ENCODE measurements around the gene SLC44A4.
"Not testable (repeated sequence)": the region's sequence is repeated elsewhere in the genome, so short reads cannot be mapped to it uniquely, and the experiment has no call there.

Gene SLC44A4

DNA sequence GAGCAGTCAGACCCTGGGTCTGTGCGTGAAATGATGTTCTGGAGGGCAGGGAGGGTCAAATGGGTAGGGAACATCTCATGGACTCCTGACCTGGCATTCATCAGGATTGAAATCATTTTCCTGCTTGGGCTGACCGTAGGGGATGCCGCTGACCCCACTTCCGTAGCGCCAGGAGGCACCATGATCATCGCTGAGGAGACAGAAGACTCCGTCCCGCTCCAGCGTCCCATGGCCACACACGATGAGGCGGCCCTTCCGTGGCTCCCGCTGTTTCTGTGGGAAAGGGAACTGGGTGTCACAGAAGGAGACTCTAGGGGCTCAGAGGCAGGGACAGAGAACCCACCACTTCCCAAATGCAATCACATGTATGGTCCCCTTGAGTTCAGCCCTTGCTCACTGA, 18.4 kb downstream of the SLC44A4 start:
- no peak overlapping the region for H3K4me2 ChIP-seq (ENCODE audit: low read length)
- H3K4me3 ChIP-seq (ENCODE audit: low read depth, low read length, poor library complexity, severe bottlenecking): no peak overlapping the region
- no peaks in the 10 kb centered on the region for H4K20me1 ChIP-seq (ENCODE audit: insufficient read depth, low read length)
- no peaks in the 10 kb centered on the region for H3F3A ChIP-seq (ENCODE audit: insufficient read depth, low read length)
- TF ChIP-seq, protein P1, sequence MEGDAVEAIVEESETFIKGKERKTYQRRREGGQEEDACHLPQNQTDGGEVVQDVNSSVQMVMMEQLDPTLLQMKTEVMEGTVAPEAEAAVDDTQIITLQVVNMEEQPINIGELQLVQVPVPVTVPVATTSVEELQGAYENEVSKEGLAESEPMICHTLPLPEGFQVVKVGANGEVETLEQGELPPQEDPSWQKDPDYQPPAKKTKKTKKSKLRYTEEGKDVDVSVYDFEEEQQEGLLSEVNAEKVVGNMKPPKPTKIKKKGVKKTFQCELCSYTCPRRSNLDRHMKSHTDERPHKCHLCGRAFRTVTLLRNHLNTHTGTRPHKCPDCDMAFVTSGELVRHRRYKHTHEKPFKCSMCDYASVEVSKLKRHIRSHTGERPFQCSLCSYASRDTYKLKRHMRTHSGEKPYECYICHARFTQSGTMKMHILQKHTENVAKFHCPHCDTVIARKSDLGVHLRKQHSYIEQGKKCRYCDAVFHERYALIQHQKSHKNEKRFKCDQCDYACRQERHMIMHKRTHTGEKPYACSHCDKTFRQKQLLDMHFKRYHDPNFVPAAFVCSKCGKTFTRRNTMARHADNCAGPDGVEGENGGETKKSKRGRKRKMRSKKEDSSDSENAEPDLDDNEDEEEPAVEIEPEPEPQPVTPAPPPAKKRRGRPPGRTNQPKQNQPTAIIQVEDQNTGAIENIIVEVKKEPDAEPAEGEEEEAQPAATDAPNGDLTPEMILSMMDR (IDR thresholded peaks at IDR 0.05; ENCODE audit: low read length): no peak
- no peak for TF ChIP-seq EZH2 (IDR thresholded peaks at IDR 0.05; ENCODE audit: borderline replicate concordance, low read length)
- no peaks in the 10 kb centered on the region for H3K27me3 ChIP-seq (ENCODE audit: insufficient read depth, low read length)
- no peak overlapping the region for H2AFZ ChIP-seq (ENCODE audit: low read length)
- peaks cover 26% of the 10 kb centered on the region for H3K4me1 ChIP-seq (ENCODE audit: insufficient read depth, low read length, severe bottlenecking)
- H3K9ac ChIP-seq (ENCODE audit: low read length): no peak overlapping the region
- no peaks in the 10 kb centered on the region for H3K9me3 ChIP-seq (ENCODE audit: low read length)
- no peak overlapping the region for H3K27ac ChIP-seq (ENCODE audit: low read depth, low read length, poor library complexity, severe bottlenecking)
- no peaks in the 10 kb centered on the region for H3K79me2 ChIP-seq (ENCODE audit: insufficient read depth, low read length)
- H3K9me2 ChIP-seq (ENCODE audit: low read depth, low read length): no peaks in the 10 kb centered on the region
- H3K36me3 ChIP-seq (ENCODE audit: insufficient read depth, low read length): peaks cover 31% of the 10 kb centered on the region

DNA sequence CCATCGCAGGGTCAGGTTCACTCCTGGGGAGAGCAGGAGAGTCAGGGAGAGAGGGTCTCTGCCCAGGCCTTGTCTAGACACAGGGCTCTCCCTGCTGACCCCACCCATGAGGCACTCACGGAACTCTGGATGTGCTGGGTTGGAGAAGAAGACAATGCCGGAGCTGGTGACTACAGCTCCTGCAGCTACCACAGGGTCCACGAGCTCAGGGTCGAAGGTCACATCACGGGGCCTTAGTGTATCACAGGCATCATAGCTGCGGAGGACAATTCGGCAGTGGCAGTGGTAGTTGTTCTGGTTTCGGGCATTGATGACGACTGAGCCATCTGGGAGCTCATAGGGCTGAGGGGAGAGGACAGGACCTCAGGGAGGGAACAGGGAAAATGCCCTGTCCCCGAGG, 18.9 kb downstream of the SLC44A4 start:
- Histone ChIP-seq H3K9me2 (ENCODE audit: low read depth, low read length) (no peaks in the 10 kb centered on the region), H2AFZ (ENCODE audit: low read length) (no peak overlapping the region), H3K4me3 (ENCODE audit: low read depth, low read length, poor library complexity, severe bottlenecking) (no peak overlapping the region), H3K27me3 (ENCODE audit: insufficient read depth, low read length) (no peaks in the 10 kb centered on the region), H3K27ac (ENCODE audit: low read depth, low read length, poor library complexity, severe bottlenecking) (no peak overlapping the region), H3K4me2 (ENCODE audit: low read length) (no peak overlapping the region), H3K9ac (ENCODE audit: low read length) (no peak overlapping the region), H3K79me2 (ENCODE audit: insufficient read depth, low read length) (no peaks in the 10 kb centered on the region), H3F3A (ENCODE audit: insufficient read depth, low read length) (no peaks in the 10 kb centered on the region), H3K36me3 (ENCODE audit: insufficient read depth, low read length) (peaks cover 31% of the 10 kb centered on the region), H3K9me3 (ENCODE audit: low read length) (no peaks in the 10 kb centered on the region), H4K20me1 (ENCODE audit: insufficient read depth, low read length) (no peaks in the 10 kb centered on the region), H3K4me1 (ENCODE audit: insufficient read depth, low read length, severe bottlenecking) (peaks cover 26% of the 10 kb centered on the region)
- TF ChIP-seq EZH2 (IDR thresholded peaks at IDR 0.05; ENCODE audit: borderline replicate concordance, low read length): no peak
- TF ChIP-seq, protein P1 (IDR thresholded peaks at IDR 0.05; ENCODE audit: low read length): no peak

DNA sequence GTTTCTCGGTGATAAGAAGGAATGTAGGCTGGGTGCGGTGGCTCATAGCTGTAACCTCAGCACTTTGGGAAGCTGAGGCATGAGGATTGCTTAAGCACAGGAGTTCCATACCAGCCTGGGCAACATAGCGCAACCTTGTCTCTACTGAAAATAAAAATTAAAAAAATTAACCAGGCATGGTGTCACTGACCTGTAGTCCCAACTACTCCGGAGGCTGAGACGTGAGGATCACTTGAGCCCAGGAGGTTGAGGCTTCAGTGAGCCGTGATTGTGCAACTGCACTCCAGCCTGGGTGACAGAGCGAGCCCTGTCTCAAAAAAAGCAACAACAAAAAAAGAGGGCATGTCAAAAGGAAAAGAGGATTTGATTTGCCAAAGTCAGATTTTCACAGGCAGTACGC, 20.1 kb downstream of the SLC44A4 start:
- H3K79me2 ChIP-seq (ENCODE audit: insufficient read depth, low read length): no peaks in the 10 kb centered on the region
- no peaks in the 10 kb centered on the region for H4K20me1 ChIP-seq (ENCODE audit: insufficient read depth, low read length)
- H3K36me3 ChIP-seq (ENCODE audit: insufficient read depth, low read length): peaks cover 31% of the 10 kb centered on the region
- no peak overlapping the region for H2AFZ ChIP-seq (ENCODE audit: low read length)
- no peaks in the 10 kb centered on the region for H3K27me3 ChIP-seq (ENCODE audit: insufficient read depth, low read length)
- H3K4me3 ChIP-seq (ENCODE audit: low read depth, low read length, poor library complexity, severe bottlenecking): no peak overlapping the region
- H3K27ac ChIP-seq (ENCODE audit: low read depth, low read length, poor library complexity, severe bottlenecking): no peak overlapping the region
- no peaks in the 10 kb centered on the region for H3K9me3 ChIP-seq (ENCODE audit: low read length)
- no peak overlapping the region for H3K9ac ChIP-seq (ENCODE audit: low read length)
- TF ChIP-seq EZH2 (IDR thresholded peaks at IDR 0.05; ENCODE audit: borderline replicate concordance, low read length): no peak
- H3K4me1 ChIP-seq (ENCODE audit: insufficient read depth, low read length, severe bottlenecking): peaks cover 16% of the 10 kb centered on the region
- no peak overlapping the region for H3K4me2 ChIP-seq (ENCODE audit: low read length)
- no peaks in the 10 kb centered on the region for H3F3A ChIP-seq (ENCODE audit: insufficient read depth, low read length)
- H3K9me2 ChIP-seq (ENCODE audit: low read depth, low read length): no peaks in the 10 kb centered on the region

- Histone ChIP-seq H3K36me3 (ENCODE audit: insufficient read depth, low read length) (peaks cover 31% of the 10 kb centered on the region), H3K4me1 (ENCODE audit: insufficient read depth, low read length, severe bottlenecking) (peaks cover 10% of the 10 kb centered on the region)
- not testable (repeated sequence) for H3K4me2 ChIP-seq (ENCODE audit: low read length); H3K9me2 ChIP-seq (ENCODE audit: low read depth, low read length); H3K9ac ChIP-seq (ENCODE audit: low read length); H3K27me3 ChIP-seq (ENCODE audit: insufficient read depth, low read length); H3K9me3 ChIP-seq (ENCODE audit: low read length); H3K4me3 ChIP-seq (ENCODE audit: low read depth, low read length, poor library complexity, severe bottlenecking); H4K20me1 ChIP-seq (ENCODE audit: insufficient read depth, low read length); H3K27ac ChIP-seq (ENCODE audit: low read depth, low read length, poor library complexity, severe bottlenecking); H3K79me2 ChIP-seq (ENCODE audit: insufficient read depth, low read length); H3F3A ChIP-seq (ENCODE audit: insufficient read depth, low read length); H2AFZ ChIP-seq (ENCODE audit: low read length)
Observed at GRCh38 chr6:31857774-31858173, 21.0 kb downstream of the SLC44A4 start.

GRCh38 chr6:31851980-31852718, 26.6 kb downstream of the SLC44A4 start:
- H3K9ac ChIP-seq (ENCODE audit: low read length); H3K79me2 ChIP-seq (ENCODE audit: insufficient read depth, low read length); H3K36me3 ChIP-seq (ENCODE audit: insufficient read depth, low read length); H2AFZ ChIP-seq (ENCODE audit: low read length); H3K27ac ChIP-seq (ENCODE audit: low read depth, low read length, poor library complexity, severe bottlenecking); H3K9me3 ChIP-seq (ENCODE audit: low read length); H3F3A ChIP-seq (ENCODE audit: insufficient read depth, low read length); H3K4me2 ChIP-seq (ENCODE audit: low read length); H3K27me3 ChIP-seq (ENCODE audit: insufficient read depth, low read length); H3K4me1 ChIP-seq (ENCODE audit: insufficient read depth, low read length, severe bottlenecking); H3K4me3 ChIP-seq (ENCODE audit: low read depth, low read length, poor library complexity, severe bottlenecking); H3K9me2 ChIP-seq (ENCODE audit: low read depth, low read length); H4K20me1 ChIP-seq (ENCODE audit: insufficient read depth, low read length): not testable (repeated sequence)

Data from OCI-LY1 (cell line).